Middle frontal gyrus (tissue), 1 donor: ENCODE measurements around the gene LIPT1.
"Not testable (repeated sequence)": the region's sequence is repeated elsewhere in the genome, so short reads cannot be mapped to it uniquely, and the experiment has no call there.

ENCODE experiments used
- DNase-seq: peaks from one replicate; pipeline ENCODE4 v3.0.0-alpha.2; 2015; ENCODE audit warnings: low spot score; ENCODE audit errors: extremely low spot score

The LIPT1 gene

GRCh38 chr2:99154643-99155536 lies at the start of gene LIPT1, which contains the start of gene TSGA10:
LIPT1 (plus strand) TSS chr2:99154967; CDS start chr2:99161958, 6,991 bp downstream.
TSGA10 (minus strand) TSS chr2:99154942; CDS start chr2:99109439, 45,503 bp downstream.
- peak; percentile 85 for DNase-seq

GRCh38 chr2:99106913-99107312 lies 47.9 kb upstream of the LIPT1 start:
- DNase-seq, result no peak

GRCh38 chr2:99111236-99111635 lies 43.5 kb upstream of the LIPT1 start:
- DNase-seq, result no peak

GRCh38 chr2:99111945-99112344 lies 42.8 kb upstream of the LIPT1 start:
- no peak for DNase-seq

- DNase-seq, result no peak
Observed at GRCh38 chr2:99112617-99113016, 42.1 kb upstream of the LIPT1 start.

GRCh38 chr2:99127981-99128380 lies 26.8 kb upstream of the LIPT1 start:
- DNase-seq, result no peak

- DNase-seq, result not testable (repeated sequence)
Observed at GRCh38 chr2:99135044-99135556, 19.7 kb upstream of the LIPT1 start.

- DNase-seq, result no peak
Observed at GRCh38 chr2:99139003-99139402, 15.8 kb upstream of the LIPT1 start.

- no peak for DNase-seq
Observed at GRCh38 chr2:99140056-99140859, 14.5 kb upstream of the LIPT1 start.

- DNase-seq, result no peak
Observed at GRCh38 chr2:99140860-99141109, 14.0 kb upstream of the LIPT1 start.

GRCh38 chr2:99141110-99142108 lies 13.4 kb upstream of the LIPT1 start, which contains the start of gene C2orf15:
C2orf15 (plus strand) TSS chr2:99141707; CDS start chr2:99150559, 8,852 bp downstream.
- peak; percentile 82 for DNase-seq

GRCh38 chr2:99150706-99151105 lies 4.1 kb upstream of the LIPT1 start:
- no peak for DNase-seq

- DNase-seq, result no peak
Observed at GRCh38 chr2:99152199-99152895, 2.4 kb upstream of the LIPT1 start.

- no peak for DNase-seq
Observed at GRCh38 chr2:99153921-99154604, 704 bp upstream of the LIPT1 start.

GRCh38 chr2:99156891-99157290 lies 2.1 kb downstream of the LIPT1 start:
- no peak for DNase-seq

- DNase-seq, result no peak
Observed at GRCh38 chr2:99158599-99158998, 3.8 kb downstream of the LIPT1 start.

GRCh38 chr2:99159594-99159993 lies 4.8 kb downstream of the LIPT1 start:
- no peak for DNase-seq

- DNase-seq, result no peak
Observed at GRCh38 chr2:99166218-99166617, 11.5 kb downstream of the LIPT1 start.

- DNase-seq, result no peak
Observed at GRCh38 chr2:99169534-99169933, 14.8 kb downstream of the LIPT1 start.
